Mesodermal cell (in vitro differentiated cells): ENCODE results near the gene HOXD3. TPM values are rescaled to one million over a fixed set of nuclear protein-coding genes. Genes with fewer than 3 reads are reported as not detected.
A peak's percentile ranks its signal among the peaks of the same experiment; 100 is the strongest.

Experiments
- H3K27ac ChIP-seq: 2 replicates; pipeline ENCODE4 v1.7.0; 2013; ENCODE audit warnings: mild to moderate bottlenecking, low read depth, low read length, moderate library complexity; ENCODE audit not compliant: severe bottlenecking
- H3K36me3 ChIP-seq: 2 replicates; pipeline ENCODE4 v1.7.1; 2013; ENCODE audit warnings: mild to moderate bottlenecking, low read length, moderate library complexity; ENCODE audit not compliant: control insufficient read depth, insufficient read depth
- H3K4me1 ChIP-seq: one replicate; pipeline ENCODE4 v1.7.1; 2013; ENCODE audit warnings: mild to moderate bottlenecking, low read length; ENCODE audit not compliant: insufficient read depth, control insufficient read depth, poor library complexity, severe bottlenecking
- H3K4me3 ChIP-seq: 2 replicates; pipeline ENCODE4 v1.7.0; 2013; ENCODE audit warnings: low read length, control low read depth, mild to moderate bottlenecking; ENCODE audit not compliant: insufficient read depth, poor library complexity, severe bottlenecking; ENCODE audit errors: extremely low read depth
- H3K9me3 ChIP-seq: 2 replicates; pipeline ENCODE4 v1.7.1; 2013; ENCODE audit warnings: mild to moderate bottlenecking, low read length, moderate library complexity; ENCODE audit not compliant: control insufficient read depth
- WGBS, 2 experiments: methylation state at CpG; one replicate each; pipeline ENCODE4 v1.1.5; 2013; ENCODE audit warnings: missing lambda C conversion rate in 2 of 2; ENCODE audit not compliant: insufficient coverage in 2 of 2; 5-methylcytosine and 5-hydroxymethylcytosine counted together
- polyA plus RNA-seq, 2 experiments: library from polyadenylated mRNA; stranded (reverse); fragments of 50-300 nt; gene quantifications; one replicate each; pipeline ENCODE4 v1.2.3, GENCODE V29; 2013

The HOXD3 gene
- 3.3 TPM for polyA plus RNA-seq (2013, experiment 1 of 2)
- 2.3 TPM for polyA plus RNA-seq (2013, experiment 2 of 2)

DNA sequence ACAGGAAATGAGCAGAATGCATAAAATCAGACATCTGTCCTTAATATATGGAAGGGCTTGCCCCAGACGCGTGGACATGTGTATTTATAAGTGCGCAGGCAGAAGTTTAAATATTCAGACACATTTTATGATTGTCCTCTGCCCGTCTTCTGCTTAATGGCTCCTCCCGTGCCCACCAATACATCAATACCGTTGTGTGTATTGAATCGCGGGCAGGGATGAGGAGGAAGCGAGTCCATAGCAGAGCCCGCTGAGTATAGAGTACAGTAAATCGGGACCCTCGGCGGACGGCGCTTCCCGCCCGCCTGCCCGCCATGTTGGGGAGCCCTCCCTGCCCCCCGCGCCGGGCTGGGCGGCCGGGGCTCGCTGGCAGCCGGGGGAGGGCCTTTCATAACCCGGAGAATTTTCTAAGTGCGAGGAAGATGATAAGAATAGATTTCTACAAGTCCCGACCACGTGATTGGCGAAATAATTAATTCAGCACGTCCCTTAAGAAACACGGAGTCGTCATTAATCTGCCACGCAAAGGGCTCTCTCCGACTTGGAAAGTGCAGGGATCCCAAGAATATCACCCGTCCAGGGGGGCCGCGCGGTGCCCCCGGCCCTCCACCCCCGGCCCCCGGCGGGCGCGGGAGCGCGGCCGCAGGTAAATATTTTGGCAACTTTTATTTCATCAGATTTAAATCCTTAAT, at the start of gene HOXD3:
Gene HOXD3 (plus strand): TSS at position 501 of the 692 bp plus-strand sequence. CDS start 11,808 bp downstream, outside the sequence.
- no peak within 1 kb of the TSS for H3K4me3 ChIP-seq
- H3K27ac ChIP-seq = peak within 1 kb of the TSS; percentile 29
- no peaks in the 10 kb centered on the region for H3K36me3 ChIP-seq
- 2 to 3% methylated on average over 23 to 36 of the region's 48 CpGs for WGBS, 2 experiments
- H3K9me3 ChIP-seq = no peaks in the 10 kb centered on the region
- no peaks in the 10 kb centered on the region for H3K4me1 ChIP-seq

DNA sequence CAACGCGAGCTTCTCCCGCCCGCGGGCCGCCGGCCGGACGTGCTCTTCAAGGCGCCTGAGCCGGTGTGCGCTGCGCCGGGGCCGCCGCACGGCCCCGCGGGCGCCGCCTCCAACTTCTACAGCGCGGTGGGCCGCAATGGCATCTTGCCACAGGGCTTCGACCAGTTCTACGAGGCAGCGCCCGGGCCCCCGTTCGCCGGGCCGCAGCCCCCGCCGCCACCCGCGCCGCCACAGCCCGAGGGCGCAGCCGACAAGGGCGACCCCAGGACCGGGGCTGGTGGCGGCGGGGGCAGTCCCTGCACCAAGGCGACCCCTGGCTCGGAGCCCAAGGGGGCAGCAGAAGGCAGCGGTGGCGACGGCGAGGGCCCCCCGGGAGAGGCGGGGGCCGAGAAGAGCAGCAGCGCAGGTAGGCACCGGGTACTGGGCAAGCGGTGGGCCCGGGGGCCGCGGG, 49.4 kb upstream of the HOXD3 start:
- Histone ChIP-seq H3K36me3 (no peaks in the 10 kb centered on the region), H3K4me3 (no peak overlapping the region), H3K27ac (no peak overlapping the region), H3K9me3 (no peaks in the 10 kb centered on the region), H3K4me1 (no peaks in the 10 kb centered on the region)
- 0 to 2% methylated on average over 34 to 38 of the region's 59 CpGs for WGBS, 2 experiments

DNA sequence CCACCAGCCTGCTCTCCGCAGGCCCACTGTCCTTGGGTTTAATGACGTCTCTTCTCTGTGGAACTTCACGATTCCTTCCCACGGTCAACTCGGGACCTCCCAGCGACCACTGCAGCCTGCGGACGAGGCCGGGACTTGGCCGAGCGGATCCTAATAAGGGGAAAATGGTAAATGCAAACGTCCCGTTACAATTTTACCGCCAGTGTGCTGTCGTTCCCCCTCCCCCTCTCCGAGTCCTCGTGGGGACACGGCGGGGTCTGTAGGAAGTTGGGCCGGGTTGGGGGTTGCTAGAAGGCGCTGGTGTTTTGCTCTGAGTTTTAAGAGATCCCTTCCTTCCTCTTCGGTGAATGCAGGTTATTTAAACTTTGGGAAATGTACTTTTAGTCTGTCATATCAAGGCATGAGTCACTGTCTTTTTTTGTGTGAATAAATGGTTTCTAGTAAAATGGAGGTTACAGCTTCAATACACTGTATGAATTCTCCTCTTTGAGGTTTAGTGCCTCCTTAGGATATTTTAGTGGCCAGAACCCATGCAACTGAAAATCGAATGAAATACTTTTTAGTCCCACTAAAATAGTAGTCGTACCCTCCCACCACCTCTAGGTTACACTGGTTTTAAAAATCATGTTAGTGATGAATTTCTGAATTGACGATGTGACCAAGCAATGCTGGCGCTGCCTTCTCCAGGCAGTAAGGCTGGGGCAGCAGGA, 47.8 kb upstream of the HOXD3 start:
- Histone ChIP-seq H3K4me1 (no peaks in the 10 kb centered on the region), H3K4me3 (no peak overlapping the region), H3K36me3 (no peaks in the 10 kb centered on the region), H3K27ac (no peak overlapping the region), H3K9me3 (no peaks in the 10 kb centered on the region)
- WGBS, 2 experiments = 0 to 2% methylated on average over 2 to 14 of the region's 26 CpGs

DNA sequence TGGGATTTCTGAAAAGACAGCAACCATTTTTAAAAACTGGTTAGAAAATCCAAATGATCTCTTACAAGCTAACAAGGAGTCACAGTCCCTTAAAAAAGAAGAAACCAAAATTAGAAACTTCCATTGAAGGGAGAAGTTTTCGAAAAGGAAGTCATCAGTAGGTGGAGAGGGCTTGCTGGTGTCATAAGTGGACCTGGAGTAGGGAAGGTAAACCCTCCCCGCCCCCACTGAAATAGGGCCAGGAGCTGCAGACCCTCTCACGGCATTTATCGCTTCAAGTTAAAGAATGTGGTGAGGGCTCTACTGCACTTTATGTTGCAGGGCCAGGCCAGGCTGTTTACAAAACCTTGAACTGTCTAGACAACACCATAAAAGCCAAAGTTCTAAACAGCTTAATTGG, 47.2 kb upstream of the HOXD3 start:
- 0 to 56% methylated on average over 1 of the region's 4 CpGs for WGBS, 2 experiments
- Histone ChIP-seq H3K9me3 (no peaks in the 10 kb centered on the region), H3K4me3 (no peak overlapping the region), H3K4me1 (no peaks in the 10 kb centered on the region), H3K36me3 (no peaks in the 10 kb centered on the region), H3K27ac (no peak overlapping the region)

DNA sequence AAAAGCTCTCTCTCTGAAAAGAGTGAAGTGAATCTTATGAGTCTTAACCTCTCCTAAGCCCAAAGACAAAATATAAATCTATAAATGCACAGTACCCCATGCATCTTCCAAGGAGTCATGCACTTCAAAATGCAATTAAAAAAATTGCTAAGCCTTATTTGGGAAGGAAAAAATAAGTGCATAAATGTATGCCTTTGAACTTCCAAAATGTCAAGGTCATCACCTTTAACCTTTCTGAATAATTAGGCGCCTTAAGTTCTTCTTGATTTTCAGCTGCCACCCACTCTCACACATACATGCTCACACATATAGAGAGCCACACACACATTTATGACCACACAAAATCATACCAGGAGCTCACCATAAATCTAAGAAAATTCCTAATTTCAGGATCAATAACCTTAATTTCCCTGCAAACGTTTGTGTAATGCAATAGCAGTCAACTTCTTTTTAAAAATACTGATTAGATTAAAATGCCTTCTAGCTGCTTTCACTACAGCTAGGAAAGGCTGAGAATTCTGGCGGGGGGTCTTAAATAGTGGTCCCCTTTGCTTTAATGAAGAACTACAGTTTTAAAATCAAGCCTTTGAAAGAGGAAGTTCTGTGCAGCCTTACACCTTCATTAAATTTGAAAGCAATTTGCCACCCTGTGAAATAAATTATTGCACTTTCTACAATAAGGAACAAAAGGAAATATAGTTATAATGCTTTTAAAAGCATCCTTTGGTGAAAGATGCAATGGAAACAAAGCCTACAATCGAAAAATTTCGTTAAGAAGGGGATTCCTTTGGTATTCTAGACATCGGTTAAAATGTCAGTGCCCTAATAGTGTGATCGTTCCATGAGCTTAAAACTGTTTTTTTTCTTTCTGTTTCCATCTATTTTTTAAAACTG, 46.4 kb upstream of the HOXD3 start:
- no peaks in the 10 kb centered on the region for H3K4me1 ChIP-seq
- no peak overlapping the region for H3K4me3 ChIP-seq
- H3K27ac ChIP-seq = no peak overlapping the region
- WGBS, 2 experiments = 27 to 55% methylated on average over 3 to 6 of the region's 7 CpGs
- H3K36me3 ChIP-seq = no peaks in the 10 kb centered on the region
- no peaks in the 10 kb centered on the region for H3K9me3 ChIP-seq

DNA sequence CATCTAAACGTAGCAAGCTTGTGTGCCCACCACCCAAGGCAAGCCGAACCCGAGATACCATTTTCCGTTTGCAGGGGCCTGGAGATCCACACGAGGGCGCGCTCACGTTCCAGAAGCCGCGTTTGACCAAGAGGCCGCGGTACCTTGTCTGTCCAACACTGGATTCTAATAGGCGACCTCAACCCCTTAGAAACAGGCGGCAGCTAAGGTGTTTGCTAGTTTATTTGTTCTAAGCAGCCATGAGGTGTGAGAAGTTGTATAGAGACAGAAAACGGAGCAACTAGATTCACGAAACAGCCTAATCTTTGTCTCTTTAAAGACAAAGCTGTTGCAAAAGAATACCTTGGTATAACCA, 45.8 kb upstream of the HOXD3 start:
- Histone ChIP-seq H3K36me3 (no peaks in the 10 kb centered on the region), H3K4me1 (no peaks in the 10 kb centered on the region), H3K9me3 (no peaks in the 10 kb centered on the region), H3K4me3 (no peak overlapping the region), H3K27ac (no peak overlapping the region)
- WGBS, 2 experiments = 1 to 2% methylated on average over 8 to 14 of the region's 16 CpGs

DNA sequence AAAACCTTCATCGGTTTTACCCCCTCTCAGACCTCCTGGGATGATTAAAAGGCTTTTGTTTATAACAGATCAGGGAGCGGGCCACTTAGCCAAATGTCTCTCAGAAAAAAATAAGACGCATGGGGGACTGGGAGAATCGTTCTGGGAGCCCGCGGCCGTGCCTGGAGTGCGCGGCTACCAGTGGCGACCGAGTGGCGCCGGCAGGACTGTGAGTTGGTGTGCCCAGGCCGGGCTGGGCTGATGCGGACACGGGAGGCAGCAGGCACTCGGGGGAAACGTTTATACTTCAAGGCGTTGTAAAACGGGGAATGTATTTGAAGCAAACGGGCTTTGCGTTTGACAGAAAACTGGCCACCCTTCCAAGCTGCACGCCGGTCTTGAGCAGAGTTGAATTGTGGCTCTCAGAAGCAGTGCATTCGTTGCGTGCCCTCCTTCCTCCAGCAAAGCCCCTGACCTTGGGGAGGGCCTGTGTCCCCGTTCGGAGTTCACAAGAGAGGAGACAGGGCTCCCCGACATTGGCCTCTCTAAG, 45.2 kb upstream of the HOXD3 start:
- Histone ChIP-seq H3K4me1 (no peaks in the 10 kb centered on the region), H3K27ac (no peak overlapping the region), H3K9me3 (peaks cover 3% of the 10 kb centered on the region), H3K4me3 (no peak overlapping the region), H3K36me3 (no peaks in the 10 kb centered on the region)
- 2 to 5% methylated on average over 26 to 27 of the region's 29 CpGs for WGBS, 2 experiments

DNA sequence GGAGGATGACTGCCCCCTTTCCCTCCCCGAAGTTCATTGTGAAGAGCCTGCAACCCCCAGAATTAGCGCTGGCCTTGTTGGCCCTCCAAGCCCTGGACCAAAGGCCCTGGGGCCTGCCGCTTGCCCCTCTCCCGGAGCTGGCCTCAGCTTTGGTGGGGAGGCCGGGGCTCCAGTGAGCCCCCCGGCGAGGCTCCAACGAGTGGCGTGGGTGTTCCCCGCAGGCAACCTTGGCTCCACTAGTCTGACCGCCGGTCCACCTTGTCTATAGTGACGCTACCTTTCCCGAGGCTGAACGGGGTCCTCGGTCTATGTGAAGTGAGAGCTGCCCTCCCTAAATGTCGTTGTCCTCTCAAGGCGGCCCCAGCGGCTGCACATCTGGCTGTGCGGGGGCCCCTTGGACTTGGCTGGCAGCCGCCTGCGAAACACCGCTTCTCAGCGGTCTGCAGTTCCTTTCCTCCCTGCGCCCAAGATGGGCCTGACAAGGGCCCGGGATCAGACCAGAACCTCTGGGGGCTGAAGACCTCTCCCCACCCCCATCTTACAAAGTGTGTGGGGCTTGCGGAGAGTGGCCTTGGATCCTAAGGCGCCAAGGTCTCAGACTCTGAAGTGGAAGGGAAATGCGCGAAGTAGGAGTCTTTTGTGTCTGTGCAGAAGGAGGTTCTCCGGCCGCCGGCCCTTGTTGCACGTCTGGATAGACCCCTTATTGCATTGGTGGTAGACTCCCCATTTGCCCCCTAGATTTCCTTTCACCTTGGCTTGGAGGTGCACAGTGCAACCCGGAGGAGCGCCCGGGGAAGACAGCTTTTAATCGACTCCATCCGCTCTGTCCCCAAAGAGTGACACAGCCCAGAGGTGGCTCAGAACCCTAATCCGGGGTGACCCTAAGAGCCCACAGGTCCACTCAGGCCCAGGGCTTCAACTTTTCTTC, 44.5 kb upstream of the HOXD3 start:
- Histone ChIP-seq H3K9me3 (peaks cover 6% of the 10 kb centered on the region), H3K4me1 (no peaks in the 10 kb centered on the region), H3K36me3 (no peaks in the 10 kb centered on the region), H3K4me3 (no peak overlapping the region), H3K27ac (no peak overlapping the region)
- WGBS, 2 experiments = 6 to 9% methylated on average over 19 to 32 of the region's 40 CpGs

DNA sequence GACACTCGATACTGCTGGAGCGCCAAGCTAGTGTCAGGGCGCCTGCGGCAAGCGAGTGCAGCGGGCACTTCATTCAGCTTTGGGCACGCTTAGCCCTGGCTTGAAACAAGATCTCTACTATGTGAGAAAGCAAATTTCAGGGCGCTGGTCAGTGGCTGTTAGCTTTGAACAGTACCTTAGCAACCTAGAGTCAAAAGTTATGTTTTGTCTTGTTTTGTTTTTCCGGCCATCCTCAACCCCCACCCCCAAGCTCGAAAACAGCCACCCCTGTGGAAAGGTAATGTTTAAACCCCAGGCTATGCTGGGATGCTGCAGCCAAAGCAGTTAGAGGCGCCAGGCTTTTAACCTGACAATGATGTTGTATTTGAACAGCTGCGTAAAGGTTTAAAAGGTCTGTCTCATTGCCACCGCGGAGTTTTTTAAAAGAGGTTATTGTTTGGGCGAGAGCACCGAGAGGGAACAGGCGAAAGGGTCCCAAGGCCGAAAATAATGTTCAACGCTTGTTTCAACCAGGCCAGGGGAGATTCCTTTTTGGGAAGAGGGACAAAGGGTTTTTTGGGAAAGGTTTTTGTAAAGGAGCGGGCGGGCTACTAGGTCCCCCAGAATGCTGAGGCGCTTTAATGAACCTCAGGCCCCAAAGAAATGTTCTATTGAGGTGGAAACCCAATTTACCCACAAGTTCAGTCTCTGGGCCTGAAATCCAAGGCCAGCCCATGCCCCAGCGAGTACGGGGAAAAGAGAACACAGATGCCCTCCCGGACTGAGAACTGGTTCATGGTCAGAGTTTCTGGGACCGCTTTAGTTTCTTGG, 42.8 kb upstream of the HOXD3 start:
- H3K27ac ChIP-seq = no peak overlapping the region
- H3K9me3 ChIP-seq = peaks cover 6% of the 10 kb centered on the region
- 3 to 6% methylated on average over 20 to 21 of the region's 26 CpGs for WGBS, 2 experiments
- no peak overlapping the region for H3K4me3 ChIP-seq
- H3K4me1 ChIP-seq = no peaks in the 10 kb centered on the region
- H3K36me3 ChIP-seq = no peaks in the 10 kb centered on the region
